AG04450 (cell line): ENCODE measurements around the gene GPR156. TPM values are rescaled to one million over a fixed set of nuclear protein-coding genes. Genes with fewer than 3 reads are reported as not detected.

ENCODE experiments used
- CTCF ChIA-PET: fragments of 300-600, 350-600 bp; formaldehyde crosslinking; extraction: SDS; loops from one replicate; lab custom pipeline; 2022; ENCODE audit warnings: antibody characterized with exemption, inconsistent platforms; lab: Charles Lee
- POLR2A ChIA-PET: fragments of 350-600 bp; formaldehyde crosslinking; extraction: SDS; loops from one replicate; lab custom pipeline; 2021; ENCODE audit warnings: antibody characterized with exemption, inconsistent platforms; lab: Yijun Ruan, JAX
- DNase-seq: peaks from one replicate; pipeline ENCODE4 v3.0.0-alpha.2; 2011; ENCODE audit warnings: low read depth, low spot score
- H3K27ac ChIP-seq: one replicate; pipeline ENCODE4 v1.5.1; 2012; ENCODE audit warnings: low read depth, low read length, control low read depth
- H3K27me3 ChIP-seq: one replicate; pipeline ENCODE4 v1.6.0; 2012; ENCODE audit warnings: low read length; ENCODE audit not compliant: control insufficient read depth, insufficient read depth
- H3K4me3 ChIP-seq: 2 replicates; pipeline ENCODE4 v1.5.1; 2011; ENCODE audit warnings: mild to moderate bottlenecking, low read depth, low read length, control low read depth
- H3K9me3 ChIP-seq: 2 replicates; pipeline ENCODE4 v1.5.1; 2012; ENCODE audit warnings: low read length; ENCODE audit not compliant: control insufficient read depth, insufficient read depth
- CTCF ChIP-seq: IDR thresholded peaks from 2 replicates; pipeline ENCODE4 v1.5.1; 2011; ENCODE audit warnings: low read depth, low read length, control low read depth, inconsistent platforms
- polyA plus RNA-seq: library from polyadenylated mRNA; depleted of rRNA; stranded (reverse); fragments of >200 nt; gene quantifications from 2 replicates; pipeline ENCODE4 v1.2.3, GENCODE V29; 2011

GPR156 gene
- polyA plus RNA-seq, 1 experiment, result 0.22 TPM

- peak; percentile 39 for DNase-seq
- no peak overlapping the region for H3K4me3 ChIP-seq
- no peaks in the 10 kb centered on the region for H3K27me3 ChIP-seq
- no peaks in the 10 kb centered on the region for H3K9me3 ChIP-seq
- ChIA-PET POLR2A (no interaction called here), CTCF (interaction anchor here (1.0 kb wide), 1 partner anchor 25 kb away, joined by 3 read pairs; no protein-coding TSS in a partner anchor)
- H3K27ac ChIP-seq, result no peak overlapping the region
- no peak for TF ChIP-seq CTCF
Measured at GRCh38 chr3:120203016-120203415, 82.0 kb downstream of the GPR156 start.

GRCh38 chr3:120202363-120202762, 82.7 kb downstream of the GPR156 start:
- Histone ChIP-seq H3K27ac (no peak overlapping the region), H3K4me3 (no peak overlapping the region), H3K9me3 (no peaks in the 10 kb centered on the region), H3K27me3 (no peaks in the 10 kb centered on the region)
- ChIA-PET CTCF (no interaction called here), POLR2A (no interaction called here)
- no peak for TF ChIP-seq CTCF
- DNase-seq, result no peak

DNA sequence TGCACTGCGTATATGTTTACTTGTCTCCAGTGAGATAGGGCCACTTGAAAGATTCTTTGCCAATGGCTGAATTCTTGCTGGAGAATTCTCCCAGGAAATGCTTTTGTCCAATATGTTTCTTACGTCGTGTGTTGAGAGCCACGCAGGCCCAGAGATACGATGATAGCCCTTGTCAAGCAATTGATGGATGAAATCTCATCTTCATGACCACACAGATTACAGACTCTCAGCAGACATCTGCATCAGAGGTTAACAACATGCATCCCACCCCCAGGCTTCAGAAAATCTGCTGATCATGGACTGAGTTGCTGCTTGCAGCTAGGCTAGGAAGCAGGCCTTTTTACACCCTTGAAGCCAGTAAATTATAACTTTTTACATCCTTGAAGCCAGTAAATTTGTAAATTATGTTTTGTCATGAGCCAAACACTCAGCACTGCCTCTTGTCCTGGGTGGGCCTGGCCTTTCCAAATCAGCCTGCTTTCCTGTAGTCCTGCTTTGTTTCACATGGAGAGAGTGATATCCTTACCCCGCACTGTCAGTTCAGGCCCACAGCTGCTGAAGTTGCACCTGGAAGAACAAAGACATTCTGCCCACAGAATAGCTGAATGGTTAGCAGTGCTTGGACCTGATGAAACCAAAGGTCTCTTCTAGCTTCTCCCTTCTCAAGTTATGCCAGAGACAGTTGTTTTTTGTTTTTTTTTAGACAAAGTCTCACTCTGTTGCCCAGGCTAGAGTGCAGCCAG, 84.4 kb downstream of the GPR156 start:
- ChIA-PET POLR2A (no interaction called here), CTCF (no interaction called here)
- Histone ChIP-seq H3K4me3 (no peak overlapping the region), H3K27me3 (no peaks in the 10 kb centered on the region), H3K27ac (no peak overlapping the region), H3K9me3 (no peaks in the 10 kb centered on the region)
- no peak for DNase-seq
- TF ChIP-seq CTCF, result no peak

- no peaks in the 10 kb centered on the region for H3K27me3 ChIP-seq
- H3K4me3 ChIP-seq, result no peak overlapping the region
- POLR2A ChIA-PET, result no interaction called here
- H3K27ac ChIP-seq, result no peak overlapping the region
- CTCF ChIA-PET, result interaction anchor here (1.0 to 1.2 kb wide), 1 partner anchor 306 kb away, joined by 3 to 6 read pairs; no protein-coding TSS in a partner anchor
- H3K9me3 ChIP-seq, result no peaks in the 10 kb centered on the region
- DNase-seq, result no peak
- TF ChIP-seq CTCF, result peak; percentile 33; the same call in 1 of the 2 replicates
Measured at GRCh38 chr3:120198305-120198878, 86.6 kb downstream of the GPR156 start.

DNA sequence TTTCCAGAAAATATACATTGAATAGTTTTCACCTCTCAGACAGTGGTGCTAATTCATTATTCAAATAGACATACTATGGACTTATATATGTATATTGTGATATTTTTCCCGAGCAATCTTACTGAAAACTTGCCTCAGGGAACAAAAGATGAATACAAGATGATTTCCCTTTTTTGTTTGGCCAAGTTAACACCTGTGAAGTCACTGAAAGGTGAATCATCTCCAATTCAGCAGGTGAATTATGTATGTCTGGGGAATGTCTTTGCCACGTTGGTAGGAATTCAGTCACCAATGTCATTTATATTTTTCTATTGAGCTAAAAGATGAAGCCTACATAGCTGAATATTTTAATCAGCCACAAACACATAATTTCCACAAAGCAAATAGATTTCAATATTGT, 88.2 kb downstream of the GPR156 start:
- H3K4me3 ChIP-seq, result no peak overlapping the region
- CTCF ChIA-PET, result no interaction called here
- no peak for DNase-seq
- POLR2A ChIA-PET, result no interaction called here
- no peak overlapping the region for H3K27ac ChIP-seq
- H3K27me3 ChIP-seq, result no peaks in the 10 kb centered on the region
- no peak for TF ChIP-seq CTCF
- no peaks in the 10 kb centered on the region for H3K9me3 ChIP-seq
